SU-DHL-6 (cell line): ENCODE data around the gene FBXO42.
"Not testable (repeated sequence)": the region's sequence is repeated elsewhere in the genome, so short reads cannot be mapped to it uniquely, and the experiment has no call there.

Experiments used
- H2AFZ ChIP-seq: fragments of 200-600 bp; sonication (generic); 2 replicates; pipeline ENCODE4 v1.6.1; 2014; ENCODE audit warnings: low read depth, mild to moderate bottlenecking, moderate library complexity, mixed read lengths, antibody characterized with exemption, low read length; ENCODE audit not compliant: severe bottlenecking
- H3F3A ChIP-seq: fragments of 200-600 bp; shearing (Covaris generic); 2 replicates; pipeline ENCODE4 v1.6.0; 2016; ENCODE audit warnings: antibody characterized with exemption, mild to moderate bottlenecking; ENCODE audit not compliant: insufficient read depth
- H3K27ac ChIP-seq: fragments of 200-600 bp; sonication (generic); 2 replicates; pipeline ENCODE4 v1.5.1; 2016; ENCODE audit warnings: low read depth, mild to moderate bottlenecking, low read length, moderate library complexity, mixed read lengths
- H3K27me3 ChIP-seq: fragments of 200-600 bp; sonication (generic), shearing (Covaris generic); 2 replicates; pipeline ENCODE4 v1.6.0; 2014; ENCODE audit warnings: mild to moderate bottlenecking, low read length
- H3K36me3 ChIP-seq: fragments of 200-600 bp; sonication (generic); 2 replicates; pipeline ENCODE4 v1.6.1; 2014; ENCODE audit warnings: mild to moderate bottlenecking, low read length, mixed read lengths
- H3K4me2 ChIP-seq: fragments of 300-600, 200-600 bp; shearing (Covaris generic), sonication (generic); 2 replicates; pipeline ENCODE4 v1.6.0; 2014; ENCODE audit warnings: low read length, low read depth, mild to moderate bottlenecking; ENCODE audit not compliant: poor library complexity, severe bottlenecking
- H3K4me3 ChIP-seq: fragments of 200-600 bp; sonication (generic); 2 replicates; pipeline ENCODE4 v1.5.1; 2014; ENCODE audit warnings: antibody characterized with exemption, low read length, mild to moderate bottlenecking, mixed read lengths; ENCODE audit not compliant: insufficient read depth, poor library complexity, severe bottlenecking
- H3K79me2 ChIP-seq: fragments of 200-600 bp; sonication (generic); 2 replicates; pipeline ENCODE4 v1.6.1; 2014; ENCODE audit warnings: mild to moderate bottlenecking, low read length, moderate library complexity; ENCODE audit not compliant: insufficient read depth
- H3K9ac ChIP-seq: fragments of 200-600 bp; sonication (generic); 2 replicates; pipeline ENCODE4 v1.7.0; 2014; ENCODE audit warnings: mild to moderate bottlenecking, low read length
- H3K9me2 ChIP-seq: fragments of 200-600 bp; sonication (generic); replicated peaks from 2 replicates; pipeline ENCODE4 v1.6.1; 2014; ENCODE audit warnings: low read length; ENCODE audit not compliant: insufficient read depth
- H3K9me3 ChIP-seq: fragments of 200-600 bp; sonication (generic); 2 replicates; pipeline ENCODE4 v1.6.1; 2014; ENCODE audit warnings: low read length, mixed read lengths; ENCODE audit not compliant: insufficient read depth
- H4K20me1 ChIP-seq: fragments of 200-600 bp; sonication (generic); 2 replicates; pipeline ENCODE4 v1.6.1; 2014; ENCODE audit warnings: low read depth, mild to moderate bottlenecking, antibody characterized with exemption, low read length, moderate library complexity, mixed read lengths
- CTCF ChIP-seq: fragments of 200-600 bp; sonication (generic); IDR thresholded peaks from one replicate; pipeline ENCODE4 v1.5.1; 2017; ENCODE audit warnings: antibody characterized with exemption, mild to moderate bottlenecking, low read length, moderate library complexity; ENCODE audit not compliant: insufficient read depth, poor library complexity, severe bottlenecking
- EZH2phosphoT487 ChIP-seq: fragments of 200-600 bp; sonication (generic), shearing (Covaris generic); conservative IDR thresholded peaks from 2 replicates; pipeline ENCODE4 v1.6.1; 2018; ENCODE audit warnings: mild to moderate bottlenecking, antibody characterized with exemption, low read length, moderate library complexity, mixed read lengths

Gene FBXO42

GRCh38 chr1:16367258-16367967, 15.1 kb upstream of the FBXO42 start:
- Histone ChIP-seq H3K27me3 (no peaks in the 10 kb centered on the region), H3K79me2 (peaks cover 51% of the 10 kb centered on the region)

GRCh38 chr1:16366722-16367257, 14.5 kb upstream of the FBXO42 start, which contains the start of gene SZRD1:
Gene SZRD1 (plus strand): TSS chr1:16367242. CDS start chr1:16367258, 16 bp downstream.
- Histone ChIP-seq H3K9me2 (no peaks in the 10 kb centered on the region), H3K27ac (peak within 1 kb of the TSS; percentile 73), H3K36me3 (no peaks in the 10 kb centered on the region), H3K9ac (peak within 1 kb of the TSS; percentile 95), H3K27me3 (no peaks in the 10 kb centered on the region), H3K4me3 (peak within 1 kb of the TSS; percentile 89), H4K20me1 (peaks cover 20% of the 10 kb centered on the region; the same call in 1 of the 2 replicates), H2AFZ (peak within 1 kb of the TSS; percentile 85), H3K79me2 (peaks cover 45% of the 10 kb centered on the region), H3F3A (no peaks in the 10 kb centered on the region), H3K9me3 (no peaks in the 10 kb centered on the region), H3K4me2 (peak within 1 kb of the TSS; percentile 87)
- TF ChIP-seq EZH2phosphoT487 (no peak), CTCF (no peak)

More at GRCh38 chr1:16367258-16367967, 15.1 kb upstream of the FBXO42 start:
- no peaks in the 10 kb centered on the region for H3K9me3 ChIP-seq
- peak overlapping the region; percentile 89 for H3K4me3 ChIP-seq
- H3K9ac ChIP-seq = peak overlapping the region; percentile 95
- peak overlapping the region; percentile 87 for H3K4me2 ChIP-seq
- H3F3A ChIP-seq = no peaks in the 10 kb centered on the region
- H3K36me3 ChIP-seq = no peaks in the 10 kb centered on the region
- peak overlapping the region; percentile 73 for H3K27ac ChIP-seq
- peaks cover 20% of the 10 kb centered on the region; the same call in 1 of the 2 replicates for H4K20me1 ChIP-seq
- TF ChIP-seq EZH2phosphoT487 (no peak), CTCF (no peak)
- H2AFZ ChIP-seq = peak overlapping the region; percentile 77
- H3K9me2 ChIP-seq = no peaks in the 10 kb centered on the region

GRCh38 chr1:16365146-16365498, 12.8 kb upstream of the FBXO42 start:
- H3K27ac ChIP-seq, H3K9me2 ChIP-seq, H3K4me2 ChIP-seq, H3K9ac ChIP-seq, H2AFZ ChIP-seq, H3K27me3 ChIP-seq, H3K4me3 ChIP-seq, H3K36me3 ChIP-seq, H3K9me3 ChIP-seq, H3F3A ChIP-seq: not testable (repeated sequence)
- Histone ChIP-seq H3K79me2 (peaks cover 28% of the 10 kb centered on the region), H4K20me1 (peaks cover 14% of the 10 kb centered on the region; the same call in 1 of the 2 replicates)

GRCh38 chr1:16356867-16357266, 4.6 kb upstream of the FBXO42 start:
- Histone ChIP-seq H2AFZ (no peak overlapping the region), H3K4me2 (no peak overlapping the region), H3K4me3 (no peak overlapping the region), H3K79me2 (peaks cover 2% of the 10 kb centered on the region; the same call in 1 of the 2 replicates), H3K27me3 (no peaks in the 10 kb centered on the region), H4K20me1 (no peaks in the 10 kb centered on the region), H3K9ac (no peak overlapping the region), H3F3A (no peaks in the 10 kb centered on the region; the same call in 1 of the 2 replicates), H3K9me2 (no peaks in the 10 kb centered on the region), H3K9me3 (no peaks in the 10 kb centered on the region), H3K27ac (no peak overlapping the region), H3K36me3 (no peaks in the 10 kb centered on the region)
- TF ChIP-seq CTCF = no peak
- no peak for TF ChIP-seq EZH2phosphoT487
